ENCODE data around the gene ELF4. TPM values are rescaled to one million over a fixed set of nuclear protein-coding genes. Genes with fewer than 3 reads are reported as not detected.

ELF4 gene
- total RNA-seq, 1 donor, result 25.0 TPM

GRCh38 chrX:130072345-130072740 lies 38.0 kb downstream of the ELF4 start:
- TF ChIP-seq CTCF (IDR thresholded peaks at IDR 0.05; ENCODE audit: extremely low read depth, low read depth, low read length), result no peak
- Histone ChIP-seq H2AFZ (ENCODE audit: low read length) (no peak overlapping the region), H3K79me2 (ENCODE audit: insufficient read depth, low read length) (no peaks in the 10 kb centered on the region), H3K4me1 (ENCODE audit: insufficient read depth, low read length) (no peaks in the 10 kb centered on the region), H3K4me3 (ENCODE audit: insufficient read depth, low read length) (no peak overlapping the region), H4K20me1 (ENCODE audit: insufficient read depth, low read length) (peaks cover under 1% of the 10 kb centered on the region), H3K9me3 (ENCODE audit: low read depth, low read length) (no peaks in the 10 kb centered on the region), H3K27ac (ENCODE audit: low read depth, low read length) (no peak overlapping the region), H3K27me3 (ENCODE audit: insufficient read depth, low read length) (no peaks in the 10 kb centered on the region), H3K4me2 (ENCODE audit: insufficient read depth, low read length) (no peak overlapping the region), H3K36me3 (ENCODE audit: insufficient read depth, low read length) (peaks cover 10% of the 10 kb centered on the region)
- DNase-seq (ENCODE audit: insufficient read length, low spot score, missing footprints), result peak; percentile 4

GRCh38 chrX:130071611-130072344 lies 38.5 kb downstream of the ELF4 start:
- Histone ChIP-seq H3K9me3 (ENCODE audit: low read depth, low read length) (no peaks in the 10 kb centered on the region), H4K20me1 (ENCODE audit: insufficient read depth, low read length) (peaks cover 3% of the 10 kb centered on the region), H3K4me3 (ENCODE audit: insufficient read depth, low read length) (no peak overlapping the region), H3K4me2 (ENCODE audit: insufficient read depth, low read length) (no peak overlapping the region), H3K36me3 (ENCODE audit: insufficient read depth, low read length) (peaks cover 11% of the 10 kb centered on the region), H3K79me2 (ENCODE audit: insufficient read depth, low read length) (no peaks in the 10 kb centered on the region), H3K27me3 (ENCODE audit: insufficient read depth, low read length) (no peaks in the 10 kb centered on the region), H3K4me1 (ENCODE audit: insufficient read depth, low read length) (no peaks in the 10 kb centered on the region), H2AFZ (ENCODE audit: low read length) (no peak overlapping the region), H3K27ac (ENCODE audit: low read depth, low read length) (no peak overlapping the region)
- no peak for TF ChIP-seq CTCF (IDR thresholded peaks at IDR 0.05; ENCODE audit: extremely low read depth, low read depth, low read length)
- peak; percentile 60 for DNase-seq (ENCODE audit: insufficient read length, low spot score, missing footprints)

- H3K4me2 ChIP-seq (ENCODE audit: insufficient read depth, low read length), result no peak overlapping the region
- H4K20me1 ChIP-seq (ENCODE audit: insufficient read depth, low read length), result peaks cover 3% of the 10 kb centered on the region
- H3K79me2 ChIP-seq (ENCODE audit: insufficient read depth, low read length), result no peaks in the 10 kb centered on the region
- H3K4me3 ChIP-seq (ENCODE audit: insufficient read depth, low read length), result no peak overlapping the region
- no peaks in the 10 kb centered on the region for H3K9me3 ChIP-seq (ENCODE audit: low read depth, low read length)
- no peak overlapping the region for H2AFZ ChIP-seq (ENCODE audit: low read length)
- no peaks in the 10 kb centered on the region for H3K27me3 ChIP-seq (ENCODE audit: insufficient read depth, low read length)
- TF ChIP-seq CTCF (IDR thresholded peaks at IDR 0.05; ENCODE audit: extremely low read depth, low read depth, low read length), result no peak
- DNase-seq (ENCODE audit: insufficient read length, low spot score, missing footprints), result peak; percentile 72
- no peaks in the 10 kb centered on the region for H3K4me1 ChIP-seq (ENCODE audit: insufficient read depth, low read length)
- no peak overlapping the region for H3K27ac ChIP-seq (ENCODE audit: low read depth, low read length)
- peaks cover 7% of the 10 kb centered on the region for H3K36me3 ChIP-seq (ENCODE audit: insufficient read depth, low read length)
These were observed 43.2 kb downstream of the ELF4 start for GRCh38 chrX:130066975-130067615.
